ENCODE results near the gene PPA2.

The PPA2 gene

DNA sequence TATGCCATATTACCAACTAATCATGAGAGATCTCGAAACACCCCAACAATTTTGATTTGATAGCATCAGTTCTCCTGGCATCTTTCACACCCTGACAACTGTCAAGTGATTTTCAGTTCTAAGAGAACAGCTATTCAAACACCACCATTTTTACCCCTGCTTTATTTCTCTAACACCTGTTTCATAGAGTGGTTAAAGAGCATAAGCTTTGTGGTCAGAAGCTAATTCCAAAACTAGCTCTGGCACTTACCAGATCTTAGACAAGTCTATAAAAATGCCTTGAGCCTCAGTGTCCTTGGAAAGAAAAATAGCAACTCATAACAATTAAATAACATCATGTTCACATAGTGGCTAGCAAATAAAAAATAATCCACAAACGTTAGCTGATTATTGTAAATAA is 17.9 kb downstream of the PPA2 start:
- Histone ChIP-seq H3K27me3 (ENCODE audit: control insufficient read depth in 1 of 2, insufficient read depth in 1 of 2, low read length in 2 of 2) (no peaks in the 10 kb centered on the region), H2AK5ac (ENCODE audit: low read length, severe bottlenecking) (no peak overlapping the region)

DNA sequence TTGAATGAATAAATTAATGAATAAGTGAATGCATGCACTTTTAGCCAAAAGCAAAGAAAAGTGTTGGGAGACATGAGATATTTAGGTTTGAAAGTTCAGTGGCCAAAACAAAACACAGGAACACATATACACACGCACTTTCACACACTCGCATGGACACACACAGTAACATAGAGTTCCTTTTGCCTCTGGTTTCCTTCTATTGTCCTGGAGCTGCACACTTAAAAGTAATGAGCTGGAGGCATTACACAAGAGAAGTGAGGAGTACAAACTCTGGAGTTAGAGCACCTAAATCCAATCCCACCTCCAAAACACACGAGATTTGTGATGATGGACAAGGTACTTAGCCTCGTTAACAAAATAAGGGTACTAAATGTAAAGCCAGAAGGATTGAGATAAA is 18.7 kb downstream of the PPA2 start:
- no peak overlapping the region for H3K23ac ChIP-seq (ENCODE audit: low read length in 2 of 2)
- H3K4ac ChIP-seq (ENCODE audit: low read depth in 1 of 2, low read length in 2 of 2): no peak overlapping the region

More for the DNA sequence above, 17.9 kb downstream of the PPA2 start:
- Histone ChIP-seq H3K4ac (ENCODE audit: low read depth in 1 of 2, low read length in 2 of 2) (no peak overlapping the region), H3K9me3 (ENCODE audit: control insufficient read depth, low read length) (no peaks in the 10 kb centered on the region), H2BK15ac (ENCODE audit: low read depth, poor library complexity, severe bottlenecking) (no peak overlapping the region), H2AFZ (ENCODE audit: low read depth, low read length) (no peak overlapping the region), H3K4me3 (ENCODE audit: insufficient read depth in 1 of 2, low read depth in 1 of 2, low read length in 2 of 2) (no peak overlapping the region), H3K79me1 (replicated peaks; ENCODE audit: low read length, poor library complexity, severe bottlenecking) (peaks cover 17% of the 10 kb centered on the region), H2BK12ac (ENCODE audit: low read length in 2 of 2) (no peak overlapping the region), H3K18ac (ENCODE audit: low read depth in 1 of 2, low read length in 2 of 2) (no peak overlapping the region), H3K9ac (ENCODE audit: low read length) (no peak overlapping the region), H4K91ac (ENCODE audit: low read length) (no peak overlapping the region), H3K23ac (ENCODE audit: low read length in 2 of 2) (no peak overlapping the region), H3K14ac (ENCODE audit: low read length in 2 of 2) (no peak overlapping the region), H3K4me1 (ENCODE audit: control insufficient read depth, insufficient read depth, low read depth, low read length) (no peaks in the 10 kb centered on the region), H2BK120ac (ENCODE audit: low read depth, low read length) (no peak overlapping the region), H2BK5ac (ENCODE audit: low read depth, low read length, poor library complexity, severe bottlenecking) (no peak overlapping the region), H4K8ac (ENCODE audit: low read length) (no peak overlapping the region), H3K27ac (ENCODE audit: low read length, poor library complexity, severe bottlenecking) (no peak overlapping the region), H3K4me2 (ENCODE audit: low read length, poor library complexity, severe bottlenecking) (no peak overlapping the region), H3K36me3 (ENCODE audit: control insufficient read depth in 1 of 2, insufficient read depth in 2 of 2, low read depth in 1 of 2, low read length in 2 of 2) (peaks cover 0 to 34% of the 10 kb centered on the region in 2 experiments)
- 98% methylated on average over 2 of the region's 2 CpGs for WGBS
- DNase-seq: no peak

DNA sequence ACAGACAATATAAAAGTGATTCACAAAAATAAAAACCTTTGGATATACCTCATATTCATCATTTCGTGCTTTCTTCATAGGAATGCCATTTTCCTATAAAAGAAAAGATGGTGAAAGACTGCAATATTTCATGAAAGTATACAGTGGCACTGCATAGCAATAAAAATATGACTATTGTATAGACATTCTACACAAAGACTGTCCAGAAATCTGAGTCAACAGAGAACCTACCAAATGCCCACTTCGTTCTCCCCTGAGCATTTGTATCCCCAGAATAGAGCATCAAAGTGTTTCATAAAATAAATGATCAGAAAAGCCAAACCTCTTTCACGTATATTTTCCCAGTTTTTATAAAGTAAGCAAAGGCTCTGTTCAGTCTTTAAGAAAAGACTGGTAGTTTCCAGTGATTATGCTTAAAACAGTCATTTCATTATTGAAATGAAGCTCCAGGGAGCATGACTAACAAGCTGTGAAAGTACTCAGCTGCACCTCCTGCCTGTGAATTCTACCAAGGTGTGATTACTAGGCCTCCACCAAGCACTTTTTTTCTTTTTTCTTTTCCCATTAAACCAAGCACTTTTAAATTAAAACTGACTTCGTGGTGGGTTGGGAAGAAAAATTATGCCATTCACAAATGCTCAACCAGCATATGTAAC is 20.2 kb downstream of the PPA2 start:
- no peak overlapping the region for H3K18ac ChIP-seq (ENCODE audit: low read depth in 1 of 2, low read length in 2 of 2)
- no peaks in the 10 kb centered on the region for H3K4me1 ChIP-seq (ENCODE audit: control insufficient read depth, insufficient read depth, low read depth, low read length)
- no peaks in the 10 kb centered on the region for H3K27me3 ChIP-seq (ENCODE audit: control insufficient read depth in 1 of 2, insufficient read depth in 1 of 2, low read length in 2 of 2)
- H3K9me3 ChIP-seq (ENCODE audit: control insufficient read depth, low read length): no peaks in the 10 kb centered on the region
- H2BK5ac ChIP-seq (ENCODE audit: low read depth, low read length, poor library complexity, severe bottlenecking): no peak overlapping the region
- no peak for DNase-seq
- no peak overlapping the region for H3K14ac ChIP-seq (ENCODE audit: low read length in 2 of 2)
- H2AK5ac ChIP-seq (ENCODE audit: low read length, severe bottlenecking): no peak overlapping the region
- H2BK120ac ChIP-seq (ENCODE audit: low read depth, low read length): no peak overlapping the region
- no peak overlapping the region for H3K4me2 ChIP-seq (ENCODE audit: low read length, poor library complexity, severe bottlenecking)
- H3K79me1 ChIP-seq (replicated peaks; ENCODE audit: low read length, poor library complexity, severe bottlenecking): peaks cover 17% of the 10 kb centered on the region
- no peak overlapping the region for H2AFZ ChIP-seq (ENCODE audit: low read depth, low read length)
- H3K27ac ChIP-seq (ENCODE audit: low read length, poor library complexity, severe bottlenecking): no peak overlapping the region
- H4K8ac ChIP-seq (ENCODE audit: low read length): no peak overlapping the region
- H3K23ac ChIP-seq (ENCODE audit: low read length in 2 of 2): no peak overlapping the region
- H3K9ac ChIP-seq (ENCODE audit: low read length): no peak overlapping the region
- no peak overlapping the region for H2BK12ac ChIP-seq (ENCODE audit: low read length in 2 of 2)
- H3K4me3 ChIP-seq (ENCODE audit: insufficient read depth in 1 of 2, low read depth in 1 of 2, low read length in 2 of 2): no peak overlapping the region
- H3K4ac ChIP-seq (ENCODE audit: low read depth in 1 of 2, low read length in 2 of 2): no peak overlapping the region
- H4K91ac ChIP-seq (ENCODE audit: low read length): no peak overlapping the region
- peaks cover 0 to 39% of the 10 kb centered on the region in 2 experiments for H3K36me3 ChIP-seq (ENCODE audit: control insufficient read depth in 1 of 2, insufficient read depth in 2 of 2, low read depth in 1 of 2, low read length in 2 of 2)
- no peak overlapping the region for H2BK15ac ChIP-seq (ENCODE audit: low read depth, poor library complexity, severe bottlenecking)
- WGBS: 79% methylated on average over 2 of the region's 4 CpGs

More for the DNA sequence above, 18.7 kb downstream of the PPA2 start:
- Histone ChIP-seq H2BK15ac (ENCODE audit: low read depth, poor library complexity, severe bottlenecking) (no peak overlapping the region), H3K9ac (ENCODE audit: low read length) (no peak overlapping the region), H4K8ac (ENCODE audit: low read length) (no peak overlapping the region), H2BK5ac (ENCODE audit: low read depth, low read length, poor library complexity, severe bottlenecking) (no peak overlapping the region), H3K79me1 (replicated peaks; ENCODE audit: low read length, poor library complexity, severe bottlenecking) (peaks cover 17% of the 10 kb centered on the region), H3K4me3 (ENCODE audit: insufficient read depth in 1 of 2, low read depth in 1 of 2, low read length in 2 of 2) (no peak overlapping the region), H3K36me3 (ENCODE audit: control insufficient read depth in 1 of 2, insufficient read depth in 2 of 2, low read depth in 1 of 2, low read length in 2 of 2) (peaks cover 0 to 33% of the 10 kb centered on the region in 2 experiments), H2BK120ac (ENCODE audit: low read depth, low read length) (no peak overlapping the region), H4K91ac (ENCODE audit: low read length) (no peak overlapping the region), H3K18ac (ENCODE audit: low read depth in 1 of 2, low read length in 2 of 2) (no peak overlapping the region), H3K27ac (ENCODE audit: low read length, poor library complexity, severe bottlenecking) (no peak overlapping the region), H3K9me3 (ENCODE audit: control insufficient read depth, low read length) (no peaks in the 10 kb centered on the region), H3K4me2 (ENCODE audit: low read length, poor library complexity, severe bottlenecking) (no peak overlapping the region), H3K14ac (ENCODE audit: low read length in 2 of 2) (no peak overlapping the region), H3K4me1 (ENCODE audit: control insufficient read depth, insufficient read depth, low read depth, low read length) (no peaks in the 10 kb centered on the region), H2AFZ (ENCODE audit: low read depth, low read length) (no peak overlapping the region), H3K27me3 (ENCODE audit: control insufficient read depth in 1 of 2, insufficient read depth in 1 of 2, low read length in 2 of 2) (no peaks in the 10 kb centered on the region), H2BK12ac (ENCODE audit: low read length in 2 of 2) (no peak overlapping the region), H2AK5ac (ENCODE audit: low read length, severe bottlenecking) (no peak overlapping the region)
- 100% methylated on average over 2 of the region's 4 CpGs for WGBS
- DNase-seq: no peak

DNA sequence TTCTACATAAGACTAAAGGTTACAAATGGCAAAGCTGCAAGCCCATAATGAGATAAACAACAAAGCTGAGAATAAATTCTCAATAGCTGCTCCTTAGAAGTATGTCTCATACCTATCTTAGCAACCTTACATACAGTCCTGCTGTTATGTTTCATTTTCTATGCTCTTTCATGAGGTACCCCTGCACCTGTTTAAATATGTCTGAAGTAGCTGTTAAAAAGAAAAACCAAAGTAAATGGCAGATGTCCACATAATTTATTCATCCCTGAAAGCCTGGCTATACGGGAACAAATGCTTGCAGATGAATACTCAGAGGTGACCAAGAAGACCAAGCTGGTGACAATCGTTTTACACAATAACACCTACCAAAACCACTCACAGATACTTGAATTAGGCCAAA is 22.5 kb downstream of the PPA2 start:
- H3K23ac ChIP-seq (ENCODE audit: low read length in 2 of 2): no peak overlapping the region
- no peaks in the 10 kb centered on the region for H3K4me1 ChIP-seq (ENCODE audit: control insufficient read depth, insufficient read depth, low read depth, low read length)
- no peak overlapping the region for H2AK5ac ChIP-seq (ENCODE audit: low read length, severe bottlenecking)
- no peak overlapping the region for H3K4ac ChIP-seq (ENCODE audit: low read depth in 1 of 2, low read length in 2 of 2)
- no peak overlapping the region for H3K4me2 ChIP-seq (ENCODE audit: low read length, poor library complexity, severe bottlenecking)
- H2BK15ac ChIP-seq (ENCODE audit: low read depth, poor library complexity, severe bottlenecking): no peak overlapping the region
- peaks cover 14% of the 10 kb centered on the region for H3K79me1 ChIP-seq (replicated peaks; ENCODE audit: low read length, poor library complexity, severe bottlenecking)
- no peaks in the 10 kb centered on the region for H3K9me3 ChIP-seq (ENCODE audit: control insufficient read depth, low read length)
- H3K27me3 ChIP-seq (ENCODE audit: control insufficient read depth in 1 of 2, insufficient read depth in 1 of 2, low read length in 2 of 2): no peaks in the 10 kb centered on the region
- H3K14ac ChIP-seq (ENCODE audit: low read length in 2 of 2): no peak overlapping the region
- no peak overlapping the region for H2AFZ ChIP-seq (ENCODE audit: low read depth, low read length)
- no peak overlapping the region for H2BK5ac ChIP-seq (ENCODE audit: low read depth, low read length, poor library complexity, severe bottlenecking)
- no peak overlapping the region for H4K8ac ChIP-seq (ENCODE audit: low read length)
- no peak overlapping the region for H3K9ac ChIP-seq (ENCODE audit: low read length)
- no peak overlapping the region for H3K4me3 ChIP-seq (ENCODE audit: insufficient read depth in 1 of 2, low read depth in 1 of 2, low read length in 2 of 2)
- no peak overlapping the region for H2BK120ac ChIP-seq (ENCODE audit: low read depth, low read length)
- H4K91ac ChIP-seq (ENCODE audit: low read length): no peak overlapping the region
- no peak overlapping the region for H3K27ac ChIP-seq (ENCODE audit: low read length, poor library complexity, severe bottlenecking)
- H2BK12ac ChIP-seq (ENCODE audit: low read length in 2 of 2): no peak overlapping the region
- H3K36me3 ChIP-seq (ENCODE audit: control insufficient read depth in 1 of 2, insufficient read depth in 2 of 2, low read depth in 1 of 2, low read length in 2 of 2): peaks cover 0 to 58% of the 10 kb centered on the region in 2 experiments
- H3K18ac ChIP-seq (ENCODE audit: low read depth in 1 of 2, low read length in 2 of 2): no peak overlapping the region
- 100% methylated on average over 2 of the region's 2 CpGs for WGBS
- DNase-seq: no peak

Data from mesenchymal stem cell (in vitro differentiated cells and primary cell).